Thyroid gland (tissue), 4 donors: ENCODE data around the gene CTNNA3. TPM values are rescaled to one million over a fixed set of nuclear protein-coding genes. Genes with fewer than 3 reads are reported as not detected.
"Not testable (repeated sequence)": the region's sequence is repeated elsewhere in the genome, so short reads cannot be mapped to it uniquely, and the experiment has no call there.

Source experiments
- DNase-seq, 2 donors: peaks; one replicate each; pipeline ENCODE4 v3.0.0-alpha.2; 2019
- H3K27ac ChIP-seq, 3 donors: fragments of 200-600 bp; sonication (generic); 1 replicate in 2 of 3; 2 replicates in 1 of 3; pipeline ENCODE4 v1.5.1; 2016 to 2019; ENCODE audit warnings: mild to moderate bottlenecking in 1 of 3, moderate library complexity in 1 of 3
- H3K27me3 ChIP-seq: fragments of 200-600 bp; sonication (generic); one replicate; pipeline ENCODE4 v1.5.1; 2019
- H3K36me3 ChIP-seq, 2 donors: fragments of 200-600 bp; sonication (generic); one replicate each; pipeline ENCODE4 v1.5.1; 2016 to 2019
- H3K4me1 ChIP-seq, 2 donors: fragments of 200-600 bp; sonication (generic); one replicate each; pipeline ENCODE4 v1.5.1; 2017 to 2019
- H3K4me3 ChIP-seq, 3 donors: fragments of 200-600 bp; sonication (generic); replicated peaks in 1 of 3; 1 replicate in 2 of 3; 2 replicates in 1 of 3; pipeline ENCODE4 v1.5.1; 2016; ENCODE audit warnings: mild to moderate bottlenecking in 1 of 3
- H3K9me3 ChIP-seq: fragments of 200-600 bp; sonication (generic); one replicate; pipeline ENCODE4 v1.5.1; 2017
- CTCF ChIP-seq, 6 experiments: fragments of 200-600 bp in 3 of 6; fragments of 450-650 bp in 3 of 6; sonication (generic) in 3 of 6; IDR thresholded peaks; one replicate each; pipeline ENCODE4 v1.5.1; 2016 to 2019; ENCODE audit warnings: antibody characterized with exemption in 6 of 6, mild to moderate bottlenecking in 2 of 6, inconsistent platforms in 1 of 6, moderate library complexity in 1 of 6
- POLR2A ChIP-seq, 2 donors: fragments of 450-650 bp; IDR thresholded peaks; one replicate each; pipeline ENCODE4 v1.6.1; 2017; ENCODE audit warnings: antibody characterized with exemption in 2 of 2, mild to moderate bottlenecking in 2 of 2, moderate library complexity in 1 of 2
- WGBS, 2 donors: methylation state at CpG; one replicate each; pipeline ENCODE4 v1.1.5; 2017; 5-methylcytosine and 5-hydroxymethylcytosine counted together
- intact Hi-C: fragments of 100-400 bp; cut with DNase I; formaldehyde crosslinking; loops from one replicate; pipeline ENCODE4 v1.15.1; 2023
- total RNA-seq, 4 donors: library from RNA; depleted of rRNA; stranded (reverse); fragments of >200 nt; gene quantifications; one replicate each; pipeline ENCODE4 v1.2.3, GENCODE V29; 2016

Gene CTNNA3
- total RNA-seq, 4 donors from 2014 or later = 0.11 to 0.79 (median 0.13) TPM; not detected in 1

- TF ChIP-seq POLR2A (IDR thresholded peaks at IDR 0.05) = no peak
- TF ChIP-seq CTCF (IDR thresholded peaks at IDR 0.05) = no peak
- Histone ChIP-seq H3K36me3 (no peaks in the 10 kb centered on the region), H3K27ac (no peak overlapping the region), H3K27me3 (no peaks in the 10 kb centered on the region), H3K4me1 (no peaks in the 10 kb centered on the region), H3K9me3 (no peaks in the 10 kb centered on the region), H3K4me3 (no peak overlapping the region)
- intact Hi-C loops = no loop called here
- no peak for DNase-seq
- WGBS, 2 donors = 67 to 96% methylated on average over 2 of the region's 2 CpGs
These were observed 1330.3 kb downstream of the CTNNA3 start for GRCh38 chr10:66365686-66366085.

GRCh38 chr10:66362522-66362921 lies 1333.5 kb downstream of the CTNNA3 start:
- TF ChIP-seq CTCF (IDR thresholded peaks at IDR 0.05) (no peak), POLR2A (IDR thresholded peaks at IDR 0.05) (no peak)
- no peaks in the 10 kb centered on the region for H3K9me3 ChIP-seq
- no peaks in the 10 kb centered on the region for H3K27me3 ChIP-seq
- DNase-seq = no peak
- H3K4me3 ChIP-seq = no peak overlapping the region
- H3K4me1 ChIP-seq = no peaks in the 10 kb centered on the region
- intact Hi-C loops = no loop called here
- 87 to 92% methylated on average over 3 of the region's 3 CpGs for WGBS, 2 donors
- H3K27ac ChIP-seq = no peak overlapping the region
- no peaks in the 10 kb centered on the region for H3K36me3 ChIP-seq

- WGBS, 2 donors = 92 to 93% methylated on average over 12 of the region's 12 CpGs
- H3K4me3 ChIP-seq, H3K27me3 ChIP-seq, DNase-seq, H3K9me3 ChIP-seq, H3K4me1 ChIP-seq, H3K36me3 ChIP-seq, H3K27ac ChIP-seq, intact Hi-C loops: not testable (repeated sequence)
These were observed 1342.2 kb downstream of the CTNNA3 start for GRCh38 chr10:66353822-66354221.

- Histone ChIP-seq H3K4me3 (no peak overlapping the region), H3K27me3 (no peaks in the 10 kb centered on the region), H3K27ac (no peak overlapping the region), H3K4me1 (no peaks in the 10 kb centered on the region), H3K36me3 (no peaks in the 10 kb centered on the region), H3K9me3 (no peaks in the 10 kb centered on the region)
- TF ChIP-seq CTCF (IDR thresholded peaks at IDR 0.05) = no peak
- TF ChIP-seq POLR2A (IDR thresholded peaks at IDR 0.05) = no peak
- WGBS, 2 donors = 76 to 79% methylated on average over 3 of the region's 3 CpGs
- intact Hi-C loops = no loop called here
- DNase-seq = no peak
These were observed 1342.6 kb downstream of the CTNNA3 start for GRCh38 chr10:66353422-66353821.

GRCh38 chr10:66350622-66351399 lies 1345.2 kb downstream of the CTNNA3 start:
- H3K9me3 ChIP-seq = no peaks in the 10 kb centered on the region
- H3K4me1 ChIP-seq = no peaks in the 10 kb centered on the region
- no peaks in the 10 kb centered on the region for H3K36me3 ChIP-seq
- no peak overlapping the region for H3K4me3 ChIP-seq
- H3K27ac ChIP-seq = no peak overlapping the region
- no peak for TF ChIP-seq POLR2A (IDR thresholded peaks at IDR 0.05)
- no peak for TF ChIP-seq CTCF (IDR thresholded peaks at IDR 0.05)
- WGBS, 2 donors = 64 to 82% methylated on average over 1 of the region's 1 CpG
- DNase-seq = no peak
- intact Hi-C loops = no loop called here
- H3K27me3 ChIP-seq = no peaks in the 10 kb centered on the region
